Thyroid gland (tissue), 4 donors: ENCODE measurements around the gene MED20. TPM values are rescaled to one million over a fixed set of nuclear protein-coding genes. Genes with fewer than 3 reads are reported as not detected.

Source experiments
- DNase-seq, 2 donors: peaks; one replicate each; pipeline ENCODE4 v3.0.0-alpha.2; 2019
- H3K27ac ChIP-seq, 3 donors: fragments of 200-600 bp; sonication (generic); 1 replicate in 2 of 3; 2 replicates in 1 of 3; pipeline ENCODE4 v1.5.1; 2016 to 2019; ENCODE audit warnings: mild to moderate bottlenecking in 1 of 3, moderate library complexity in 1 of 3
- H3K27me3 ChIP-seq: fragments of 200-600 bp; sonication (generic); one replicate; pipeline ENCODE4 v1.5.1; 2019
- H3K36me3 ChIP-seq, 2 donors: fragments of 200-600 bp; sonication (generic); one replicate each; pipeline ENCODE4 v1.5.1; 2016 to 2019
- H3K4me1 ChIP-seq, 2 donors: fragments of 200-600 bp; sonication (generic); one replicate each; pipeline ENCODE4 v1.5.1; 2017 to 2019
- H3K4me3 ChIP-seq, 3 donors: fragments of 200-600 bp; sonication (generic); replicated peaks in 1 of 3; 1 replicate in 2 of 3; 2 replicates in 1 of 3; pipeline ENCODE4 v1.5.1; 2016; ENCODE audit warnings: mild to moderate bottlenecking in 1 of 3
- H3K9me3 ChIP-seq: fragments of 200-600 bp; sonication (generic); one replicate; pipeline ENCODE4 v1.5.1; 2017
- POLR2A ChIP-seq, 2 donors: fragments of 450-650 bp; IDR thresholded peaks; one replicate each; pipeline ENCODE4 v1.6.1; 2017; ENCODE audit warnings: antibody characterized with exemption in 2 of 2, mild to moderate bottlenecking in 2 of 2, moderate library complexity in 1 of 2
- WGBS, 2 donors: methylation state at CpG; one replicate each; pipeline ENCODE4 v1.1.5; 2017; 5-methylcytosine and 5-hydroxymethylcytosine counted together
- intact Hi-C: fragments of 100-400 bp; cut with DNase I; formaldehyde crosslinking; loops from one replicate; pipeline ENCODE4 v1.15.1; 2023
- total RNA-seq, 4 donors: library from RNA; depleted of rRNA; stranded (reverse); fragments of >200 nt; gene quantifications; one replicate each; pipeline ENCODE4 v1.2.3, GENCODE V29; 2016
- TF ChIP-seq, protein P1 (sequence below), 6 experiments: fragments of 200-600 bp in 3 of 6; fragments of 450-650 bp in 3 of 6; sonication (generic) in 3 of 6; IDR thresholded peaks; one replicate each; pipeline ENCODE4 v1.5.1; 2016 to 2019; ENCODE audit warnings: antibody characterized with exemption in 6 of 6, mild to moderate bottlenecking in 2 of 6, inconsistent platforms in 1 of 6, moderate library complexity in 1 of 6

The MED20 gene
- total RNA-seq, 4 donors from 2014 or later: 20.6 to 27.1 (median 24.3) TPM

- no peak overlapping the region for H3K4me3 ChIP-seq
- H3K36me3 ChIP-seq: peaks cover 43 to 51% of the 10 kb centered on the region in 2 donors
- peaks cover 9 to 27% of the 10 kb centered on the region in 2 donors for H3K4me1 ChIP-seq
- TF ChIP-seq POLR2A (IDR thresholded peaks at IDR 0.05): no peak
- TF ChIP-seq, protein P1, sequence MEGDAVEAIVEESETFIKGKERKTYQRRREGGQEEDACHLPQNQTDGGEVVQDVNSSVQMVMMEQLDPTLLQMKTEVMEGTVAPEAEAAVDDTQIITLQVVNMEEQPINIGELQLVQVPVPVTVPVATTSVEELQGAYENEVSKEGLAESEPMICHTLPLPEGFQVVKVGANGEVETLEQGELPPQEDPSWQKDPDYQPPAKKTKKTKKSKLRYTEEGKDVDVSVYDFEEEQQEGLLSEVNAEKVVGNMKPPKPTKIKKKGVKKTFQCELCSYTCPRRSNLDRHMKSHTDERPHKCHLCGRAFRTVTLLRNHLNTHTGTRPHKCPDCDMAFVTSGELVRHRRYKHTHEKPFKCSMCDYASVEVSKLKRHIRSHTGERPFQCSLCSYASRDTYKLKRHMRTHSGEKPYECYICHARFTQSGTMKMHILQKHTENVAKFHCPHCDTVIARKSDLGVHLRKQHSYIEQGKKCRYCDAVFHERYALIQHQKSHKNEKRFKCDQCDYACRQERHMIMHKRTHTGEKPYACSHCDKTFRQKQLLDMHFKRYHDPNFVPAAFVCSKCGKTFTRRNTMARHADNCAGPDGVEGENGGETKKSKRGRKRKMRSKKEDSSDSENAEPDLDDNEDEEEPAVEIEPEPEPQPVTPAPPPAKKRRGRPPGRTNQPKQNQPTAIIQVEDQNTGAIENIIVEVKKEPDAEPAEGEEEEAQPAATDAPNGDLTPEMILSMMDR (IDR thresholded peaks at IDR 0.05): no peak
- H3K27me3 ChIP-seq: no peaks in the 10 kb centered on the region
- no peaks in the 10 kb centered on the region for H3K9me3 ChIP-seq
- no peak for DNase-seq
- no peak overlapping the region for H3K27ac ChIP-seq
- WGBS, 2 donors: 83 to 100% methylated on average over 1 of the region's 1 CpG
- intact Hi-C loops: loop anchor here (5.0 kb wide), 2 partner anchors 88 to 107 kb away; no protein-coding TSS in a partner anchor
These were observed 14.2 kb upstream of the MED20 start for GRCh38 chr6:41935193-41935574.

GRCh38 chr6:41934278-41935192 is 13.6 kb upstream of the MED20 start:
- WGBS, 2 donors: 82 to 88% methylated on average over 7 of the region's 7 CpGs
- H3K27me3 ChIP-seq: no peaks in the 10 kb centered on the region
- intact Hi-C loops: loop anchor here (5.0 kb wide), 2 partner anchors 87 to 108 kb away; no protein-coding TSS in a partner anchor
- H3K9me3 ChIP-seq: no peaks in the 10 kb centered on the region
- peaks cover 3 to 20% of the 10 kb centered on the region in 2 donors for H3K4me1 ChIP-seq
- DNase-seq: no peak
- H3K27ac ChIP-seq: no peak overlapping the region
- H3K36me3 ChIP-seq: peaks cover 48 to 57% of the 10 kb centered on the region in 2 donors
- no peak for TF ChIP-seq POLR2A (IDR thresholded peaks at IDR 0.05)
- TF ChIP-seq, protein P1 (IDR thresholded peaks at IDR 0.05): no peak
- H3K4me3 ChIP-seq: no peak overlapping the region

DNA sequence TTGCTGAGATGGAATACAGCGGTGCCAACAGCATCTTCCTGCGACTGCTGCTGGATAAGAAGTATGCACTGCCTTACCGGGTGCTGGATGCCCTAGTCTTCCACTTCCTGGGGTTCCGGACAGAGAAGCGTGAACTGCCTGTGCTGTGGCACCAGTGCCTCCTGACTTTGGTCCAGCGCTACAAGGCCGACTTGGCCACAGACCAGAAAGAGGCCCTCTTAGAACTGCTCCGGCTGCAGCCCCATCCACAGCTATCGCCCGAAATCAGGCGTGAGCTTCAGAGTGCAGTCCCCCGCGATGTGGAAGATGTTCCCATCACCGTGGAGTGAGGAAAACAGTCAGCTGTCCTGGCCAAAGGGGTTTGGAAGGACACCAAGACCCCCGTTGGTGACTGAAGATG is 11.4 kb upstream of the MED20 start:
- DNase-seq: no peak
- TF ChIP-seq, protein P1 (IDR thresholded peaks at IDR 0.05): no peak
- TF ChIP-seq POLR2A (IDR thresholded peaks at IDR 0.05): peak in 1 of 2 donors; percentile 3
- Histone ChIP-seq H3K27ac (no peak overlapping the region), H3K36me3 (peaks cover 54 to 74% of the 10 kb centered on the region in 2 donors), H3K4me1 (no peaks in the 10 kb centered on the region), H3K9me3 (no peaks in the 10 kb centered on the region), H3K27me3 (no peaks in the 10 kb centered on the region), H3K4me3 (no peak overlapping the region)
- 92 to 93% methylated on average over 10 to 15 of the region's 15 CpGs for WGBS, 2 donors
- intact Hi-C loops: no loop called here

- no peaks in the 10 kb centered on the region for H3K9me3 ChIP-seq
- DNase-seq: no peak
- WGBS, 2 donors: 72 to 75% methylated on average over 2 of the region's 2 CpGs
- H3K4me3 ChIP-seq: no peak overlapping the region
- no peaks in the 10 kb centered on the region for H3K4me1 ChIP-seq
- H3K27me3 ChIP-seq: no peaks in the 10 kb centered on the region
- TF ChIP-seq, protein P1 (IDR thresholded peaks at IDR 0.05): no peak
- no peak for TF ChIP-seq POLR2A (IDR thresholded peaks at IDR 0.05)
- H3K27ac ChIP-seq: no peak overlapping the region
- intact Hi-C loops: no loop called here
- H3K36me3 ChIP-seq: peaks cover 58 to 73% of the 10 kb centered on the region in 2 donors
These were observed 10.9 kb upstream of the MED20 start for GRCh38 chr6:41931792-41932191.

DNA sequence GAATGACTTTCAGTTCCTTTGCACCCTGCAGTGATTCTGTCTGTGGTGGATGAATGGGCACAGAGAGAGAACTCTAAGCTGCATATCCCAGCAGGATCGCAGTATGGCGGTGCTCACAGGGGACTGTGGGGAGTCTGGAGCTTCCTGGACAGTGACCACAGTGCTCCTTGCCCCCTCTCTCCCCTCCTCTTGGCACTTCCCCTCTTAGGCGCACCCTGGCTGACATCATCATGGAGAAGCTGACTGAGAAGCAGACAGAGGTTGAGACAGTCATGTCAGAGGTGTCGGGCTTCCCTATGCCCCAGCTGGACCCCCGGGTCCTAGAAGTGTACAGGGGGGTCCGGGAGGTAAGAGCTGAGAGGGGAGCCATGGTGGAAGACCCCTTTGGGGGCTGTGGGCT is 9.0 kb upstream of the MED20 start:
- WGBS, 2 donors: 90 to 91% methylated on average over 6 of the region's 6 CpGs
- no peaks in the 10 kb centered on the region for H3K27me3 ChIP-seq
- TF ChIP-seq, protein P1 (IDR thresholded peaks at IDR 0.05): no peak
- no peak for TF ChIP-seq POLR2A (IDR thresholded peaks at IDR 0.05)
- peaks cover 48 to 64% of the 10 kb centered on the region in 2 donors for H3K36me3 ChIP-seq
- no peaks in the 10 kb centered on the region for H3K4me1 ChIP-seq
- DNase-seq: no peak
- no peak overlapping the region for H3K27ac ChIP-seq
- intact Hi-C loops: no loop called here
- no peaks in the 10 kb centered on the region for H3K9me3 ChIP-seq
- H3K4me3 ChIP-seq: no peak overlapping the region
